Neural progenitor cell (in vitro differentiated cells): Measurements from ENCODE around the gene PGAM5. TPM values are rescaled to one million over a fixed set of nuclear protein-coding genes. Genes with fewer than 3 reads are reported as not detected.

ENCODE experiments used
- DNase-seq: peaks from one replicate; pipeline ENCODE4 v3.0.0-alpha.2; 2016; ENCODE audit warnings: low spot score
- H2AFZ ChIP-seq: fragments of 200-600 bp; sonication (generic); replicated peaks from 2 replicates; pipeline ENCODE4 v1.6.1; 2016; ENCODE audit warnings: antibody characterized with exemption
- H3F3A ChIP-seq: fragments of 200-600 bp; sonication (generic); 2 replicates; pipeline ENCODE4 v1.6.1; 2016; ENCODE audit warnings: antibody characterized with exemption, low read depth
- H3K27ac ChIP-seq: fragments of 200-600 bp; sonication (generic); 2 replicates; pipeline ENCODE4 v1.5.1; 2016; ENCODE audit warnings: mild to moderate bottlenecking
- H3K27me3 ChIP-seq: fragments of 200-600 bp; sonication (generic); 2 replicates; pipeline ENCODE4 v1.6.1; 2016; ENCODE audit warnings: mild to moderate bottlenecking, moderate library complexity
- H3K36me3 ChIP-seq: fragments of 200-600 bp; sonication (generic); 2 replicates; pipeline ENCODE4 v1.5.1; 2016
- H3K4me1 ChIP-seq: fragments of 200-600 bp; sonication (generic); 2 replicates; pipeline ENCODE4 v1.6.1; 2016; ENCODE audit warnings: mixed run types
- H3K4me2 ChIP-seq: fragments of 200-600 bp; sonication (generic); 2 replicates; pipeline ENCODE4 v1.6.1; 2016
- H3K4me3 ChIP-seq: fragments of 200-600 bp; sonication (generic); 2 replicates; pipeline ENCODE4 v1.5.1; 2016
- H3K79me2 ChIP-seq: fragments of 200-600 bp; sonication (generic); 2 replicates; pipeline ENCODE4 v1.6.1; 2016; ENCODE audit warnings: low read depth
- H3K9ac ChIP-seq: fragments of 200-600 bp; sonication (generic); 2 replicates; pipeline ENCODE4 v1.6.1; 2016
- H3K9me3 ChIP-seq: fragments of 200-600 bp; sonication (generic); 2 replicates; pipeline ENCODE4 v1.5.1; 2016; ENCODE audit warnings: low read depth
- H4K20me1 ChIP-seq: fragments of 200-600 bp; sonication (generic); 2 replicates; pipeline ENCODE4 v1.6.1; 2016; ENCODE audit warnings: low read depth
- H3K27ac Mint-ChIP-seq: 3 replicates; pipeline ENCODE4 v1.8.0; 2021; ENCODE audit warnings: mixed read lengths
- H3K27me3 Mint-ChIP-seq: 2 replicates; pipeline ENCODE4 v1.8.0; 2022; ENCODE audit warnings: low read depth, mild to moderate bottlenecking, inconsistent platforms, moderate library complexity, mixed read lengths; ENCODE audit not compliant: insufficient read depth
- H3K36me3 Mint-ChIP-seq: 3 replicates; pipeline ENCODE4 v1.8.0; 2021; ENCODE audit warnings: mixed read lengths
- H3K4me1 Mint-ChIP-seq: 3 replicates; pipeline ENCODE4 v1.8.0; 2021; ENCODE audit warnings: mixed read lengths
- H3K4me3 Mint-ChIP-seq: 3 replicates; pipeline ENCODE4 v1.8.0; 2021; ENCODE audit warnings: mild to moderate bottlenecking, moderate library complexity, mixed read lengths
- H3K9me3 Mint-ChIP-seq: 3 replicates; pipeline ENCODE4 v1.8.0; 2020; ENCODE audit warnings: mixed read lengths
- EZH2 ChIP-seq: fragments of 200-600 bp; sonication (generic); IDR thresholded peaks from 2 replicates; pipeline ENCODE4 v1.6.1; 2017; ENCODE audit warnings: antibody characterized with exemption, mild to moderate bottlenecking, moderate library complexity
- EZH2phosphoT487 ChIP-seq: fragments of 200-600 bp; sonication (generic); IDR thresholded peaks from 2 replicates; pipeline ENCODE4 v1.6.1; 2017; ENCODE audit warnings: antibody characterized with exemption
- total RNA-seq: library from RNA; depleted of rRNA; stranded (reverse); fragments of >200 nt; gene quantifications from 2 replicates; pipeline ENCODE4 v1.2.3, GENCODE V29; 2015; ENCODE audit warnings: low replicate concordance
- TF ChIP-seq, protein P1 (sequence below): fragments of 200-600 bp; sonication (generic); IDR thresholded peaks from 2 replicates; pipeline ENCODE4 v1.5.1; 2017; ENCODE audit warnings: antibody characterized with exemption, mild to moderate bottlenecking

The PGAM5 gene
- total RNA-seq, 1 donor from 2014 or later: 41.3 TPM

DNA sequence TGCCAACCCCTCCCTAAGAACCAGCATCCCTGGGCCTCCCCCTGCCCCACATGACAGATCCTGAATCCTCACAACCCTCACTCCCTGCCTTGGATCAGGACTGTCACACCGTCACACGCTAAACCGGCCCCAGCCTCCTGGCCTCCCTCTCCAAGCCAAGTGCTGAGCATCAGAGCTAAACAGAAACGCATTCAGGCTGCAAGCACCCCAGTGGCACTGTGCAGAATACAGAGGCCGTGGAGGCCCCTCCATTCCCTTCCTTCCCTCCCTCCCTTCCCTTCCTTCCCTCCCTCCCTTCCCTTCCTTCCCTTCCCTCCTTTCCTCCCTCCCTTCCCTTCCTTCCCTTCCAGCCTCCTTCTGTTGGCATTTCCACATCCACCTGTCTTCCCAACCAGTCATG lies 36.1 kb upstream of the PGAM5 start:
- peaks cover 10% of the 10 kb centered on the region for H3K79me2 ChIP-seq
- peaks cover 57% of the 10 kb centered on the region for H3K36me3 Mint-ChIP-seq
- no peak overlapping the region for H3K27ac Mint-ChIP-seq
- no peaks in the 10 kb centered on the region for H3K36me3 ChIP-seq
- no peak overlapping the region for H3K9ac ChIP-seq
- DNase-seq: no peak
- H3K27me3 ChIP-seq: no peaks in the 10 kb centered on the region
- H3K4me2 ChIP-seq: no peak overlapping the region
- H3K4me1 ChIP-seq: no peaks in the 10 kb centered on the region
- no peaks in the 10 kb centered on the region for H3F3A ChIP-seq
- H2AFZ ChIP-seq: no peak overlapping the region
- TF ChIP-seq, protein P1, sequence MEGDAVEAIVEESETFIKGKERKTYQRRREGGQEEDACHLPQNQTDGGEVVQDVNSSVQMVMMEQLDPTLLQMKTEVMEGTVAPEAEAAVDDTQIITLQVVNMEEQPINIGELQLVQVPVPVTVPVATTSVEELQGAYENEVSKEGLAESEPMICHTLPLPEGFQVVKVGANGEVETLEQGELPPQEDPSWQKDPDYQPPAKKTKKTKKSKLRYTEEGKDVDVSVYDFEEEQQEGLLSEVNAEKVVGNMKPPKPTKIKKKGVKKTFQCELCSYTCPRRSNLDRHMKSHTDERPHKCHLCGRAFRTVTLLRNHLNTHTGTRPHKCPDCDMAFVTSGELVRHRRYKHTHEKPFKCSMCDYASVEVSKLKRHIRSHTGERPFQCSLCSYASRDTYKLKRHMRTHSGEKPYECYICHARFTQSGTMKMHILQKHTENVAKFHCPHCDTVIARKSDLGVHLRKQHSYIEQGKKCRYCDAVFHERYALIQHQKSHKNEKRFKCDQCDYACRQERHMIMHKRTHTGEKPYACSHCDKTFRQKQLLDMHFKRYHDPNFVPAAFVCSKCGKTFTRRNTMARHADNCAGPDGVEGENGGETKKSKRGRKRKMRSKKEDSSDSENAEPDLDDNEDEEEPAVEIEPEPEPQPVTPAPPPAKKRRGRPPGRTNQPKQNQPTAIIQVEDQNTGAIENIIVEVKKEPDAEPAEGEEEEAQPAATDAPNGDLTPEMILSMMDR: no peak
- no peaks in the 10 kb centered on the region for H3K9me3 ChIP-seq
- no peaks in the 10 kb centered on the region for H3K4me1 Mint-ChIP-seq
- H3K9me3 Mint-ChIP-seq: no peaks in the 10 kb centered on the region
- peaks cover 6% of the 10 kb centered on the region for H4K20me1 ChIP-seq
- H3K4me3 ChIP-seq: no peak overlapping the region
- H3K4me3 Mint-ChIP-seq: no peak overlapping the region
- H3K27me3 Mint-ChIP-seq: no peaks in the 10 kb centered on the region
- H3K27ac ChIP-seq: no peak overlapping the region

DNA sequence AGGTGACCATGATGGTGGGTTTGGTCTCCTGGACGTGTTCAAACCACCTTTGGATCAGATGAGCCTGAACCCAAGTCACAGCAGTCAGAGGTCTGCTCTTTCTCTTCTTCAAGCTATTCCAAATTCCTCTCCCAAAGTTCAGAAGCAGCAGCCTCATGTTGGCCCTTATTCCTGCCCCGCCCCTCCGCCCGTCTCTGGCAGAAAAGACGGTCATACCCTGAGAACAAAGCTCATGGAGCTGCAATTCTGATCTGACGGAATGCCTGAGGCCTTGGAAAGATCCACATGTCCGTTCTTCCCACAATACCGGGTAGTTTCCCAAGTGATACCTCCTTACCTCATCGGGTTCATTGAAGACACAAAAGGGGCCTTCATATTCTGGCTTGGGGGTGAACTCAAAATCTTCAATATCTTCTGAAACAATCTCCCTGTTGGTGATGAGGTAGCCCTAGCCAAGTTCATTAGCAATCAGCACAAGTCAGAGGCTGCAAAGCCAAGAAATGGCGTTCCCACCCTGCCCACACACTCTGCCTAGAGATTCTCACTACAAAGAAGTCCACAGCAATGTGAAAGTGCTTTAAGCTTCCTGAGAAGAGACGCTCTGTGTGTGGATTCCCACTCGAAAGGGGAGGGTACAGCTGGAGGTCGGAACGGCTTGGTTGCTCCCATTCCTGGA lies 34.7 kb upstream of the PGAM5 start:
- Histone ChIP-seq H3F3A (no peaks in the 10 kb centered on the region), H2AFZ (no peak overlapping the region), H3K27ac (no peak overlapping the region), H3K36me3 (no peaks in the 10 kb centered on the region), H3K4me1 (no peaks in the 10 kb centered on the region), H3K9me3 (no peaks in the 10 kb centered on the region), H4K20me1 (peaks cover 18% of the 10 kb centered on the region), H3K9ac (no peak overlapping the region), H3K27me3 (no peaks in the 10 kb centered on the region), H3K4me3 (no peak overlapping the region), H3K4me2 (no peak overlapping the region), H3K79me2 (peaks cover 24% of the 10 kb centered on the region)
- peaks cover 62% of the 10 kb centered on the region for H3K36me3 Mint-ChIP-seq
- TF ChIP-seq, protein P1: no peak
- TF ChIP-seq EZH2phosphoT487: no peak
- TF ChIP-seq EZH2: no peak
- H3K9me3 Mint-ChIP-seq: peaks cover 2% of the 10 kb centered on the region
- no peak for DNase-seq
- H3K27me3 Mint-ChIP-seq: no peaks in the 10 kb centered on the region
- no peak overlapping the region for H3K4me3 Mint-ChIP-seq
- no peaks in the 10 kb centered on the region for H3K4me1 Mint-ChIP-seq
- no peak overlapping the region for H3K27ac Mint-ChIP-seq

DNA sequence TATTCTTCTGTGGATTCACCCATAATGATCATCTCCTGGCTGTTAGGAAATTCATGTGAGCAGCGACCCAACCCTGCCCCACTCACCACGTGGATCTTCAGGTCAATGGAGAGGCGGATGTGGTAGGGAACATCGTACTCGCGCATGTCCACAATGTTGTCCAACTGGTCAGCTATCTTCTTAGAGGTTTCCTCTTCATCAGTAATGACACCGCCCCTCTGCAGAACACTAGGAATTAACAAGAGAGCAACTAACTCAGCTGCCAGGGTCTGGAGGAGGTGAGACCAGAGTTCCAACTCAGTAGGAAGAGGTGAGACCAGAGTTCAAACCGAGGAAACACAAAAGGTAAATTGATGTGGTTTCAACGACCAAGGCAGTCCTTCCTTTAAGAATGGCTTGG lies 33.1 kb upstream of the PGAM5 start:
- TF ChIP-seq EZH2phosphoT487 (no peak), EZH2 (no peak)
- TF ChIP-seq, protein P1: no peak
- H3K36me3 Mint-ChIP-seq: peaks cover 60% of the 10 kb centered on the region
- no peaks in the 10 kb centered on the region for H3K36me3 ChIP-seq

More for the DNA sequence above, 33.1 kb upstream of the PGAM5 start:
- H3K4me3 Mint-ChIP-seq: no peak overlapping the region
- H3K27me3 ChIP-seq: no peaks in the 10 kb centered on the region
- H3K27me3 Mint-ChIP-seq: no peaks in the 10 kb centered on the region
- no peaks in the 10 kb centered on the region for H3K4me1 Mint-ChIP-seq
- H3K27ac Mint-ChIP-seq: no peak overlapping the region
- H3K4me3 ChIP-seq: no peak overlapping the region
- no peak for DNase-seq
- H3K79me2 ChIP-seq: peaks cover 40% of the 10 kb centered on the region
- no peak overlapping the region for H3K27ac ChIP-seq
- H3K9me3 ChIP-seq: no peaks in the 10 kb centered on the region
- H3F3A ChIP-seq: no peaks in the 10 kb centered on the region
- peaks cover 6% of the 10 kb centered on the region for H3K9me3 Mint-ChIP-seq
- no peak overlapping the region for H3K4me2 ChIP-seq
- H3K9ac ChIP-seq: no peak overlapping the region
- H3K4me1 ChIP-seq: no peaks in the 10 kb centered on the region
- no peak overlapping the region for H2AFZ ChIP-seq
- H4K20me1 ChIP-seq: peaks cover 21% of the 10 kb centered on the region
